GM11168 (cell line): ENCODE data around the gene ZC3HAV1.
"Not testable (repeated sequence)": the region's sequence is repeated elsewhere in the genome, so short reads cannot be mapped to it uniquely, and the experiment has no call there.

Experiments
- in situ Hi-C: fragments of 300-500 bp; cut with MboI; formaldehyde crosslinking; loops from one replicate; pipeline ENCODE4 v1.12.0; 2022; ENCODE audit warnings: low sequenced_read_pairs; ENCODE audit not compliant: unreplicated experiment

Gene ZC3HAV1

DNA sequence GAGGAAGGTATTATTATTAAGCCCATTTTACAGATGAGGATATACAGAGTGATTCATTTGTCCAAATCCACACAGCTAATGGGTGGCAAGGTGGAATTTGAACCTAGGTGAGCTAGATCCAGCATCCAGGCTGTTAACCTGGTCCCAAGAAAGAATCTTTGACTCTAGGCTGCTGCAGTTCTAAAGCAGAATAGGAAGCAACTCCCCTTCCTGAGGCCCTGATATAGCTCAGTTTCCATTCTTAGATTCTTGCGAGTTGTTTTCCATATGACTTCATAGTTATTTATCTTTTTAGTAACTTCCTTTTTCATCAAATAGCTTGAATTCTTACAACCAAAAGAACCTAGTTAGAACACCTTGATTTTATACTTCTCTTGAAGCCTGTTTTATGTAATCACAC is 49.6 kb downstream of the ZC3HAV1 start:
- in situ Hi-C loops = no loop called here

DNA sequence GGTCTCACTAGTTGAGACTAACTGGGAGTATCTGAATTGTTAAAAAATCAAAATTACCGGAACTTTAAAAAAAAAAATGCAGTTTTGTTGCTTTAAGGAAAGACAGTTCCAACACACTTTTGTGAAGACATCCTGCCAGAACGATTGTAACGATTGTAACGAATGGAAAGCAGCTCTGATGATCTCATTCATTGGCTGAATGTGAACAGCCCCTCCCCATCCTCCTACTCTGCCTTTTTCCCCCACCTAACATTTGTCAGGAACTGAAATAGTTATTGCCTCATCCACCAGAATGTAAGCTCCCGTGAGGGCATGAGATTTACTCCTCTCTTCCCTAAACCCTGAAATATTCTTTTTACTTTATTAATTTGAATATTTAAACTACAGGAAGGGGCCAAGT is 50.6 kb downstream of the ZC3HAV1 start:
- in situ Hi-C loops = no loop called here

DNA sequence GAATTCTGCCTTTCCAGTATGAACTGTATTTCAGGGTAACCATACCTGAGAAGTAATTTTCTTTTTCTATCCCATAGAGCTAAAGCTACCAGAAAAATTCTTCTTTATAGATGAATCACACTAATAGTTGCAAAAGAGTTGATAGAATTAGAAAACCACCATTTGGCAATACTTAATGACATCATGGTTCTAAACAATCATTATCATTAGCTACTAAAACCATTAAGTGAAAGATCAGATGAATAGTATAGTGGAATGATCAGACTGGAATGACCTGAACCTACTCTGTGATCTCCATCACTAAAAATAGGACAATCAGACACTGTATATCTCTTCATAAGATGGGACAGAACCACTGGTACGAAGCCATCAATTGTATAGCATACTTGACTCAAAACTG is 53.8 kb downstream of the ZC3HAV1 start:
- in situ Hi-C loops = no loop called here

DNA sequence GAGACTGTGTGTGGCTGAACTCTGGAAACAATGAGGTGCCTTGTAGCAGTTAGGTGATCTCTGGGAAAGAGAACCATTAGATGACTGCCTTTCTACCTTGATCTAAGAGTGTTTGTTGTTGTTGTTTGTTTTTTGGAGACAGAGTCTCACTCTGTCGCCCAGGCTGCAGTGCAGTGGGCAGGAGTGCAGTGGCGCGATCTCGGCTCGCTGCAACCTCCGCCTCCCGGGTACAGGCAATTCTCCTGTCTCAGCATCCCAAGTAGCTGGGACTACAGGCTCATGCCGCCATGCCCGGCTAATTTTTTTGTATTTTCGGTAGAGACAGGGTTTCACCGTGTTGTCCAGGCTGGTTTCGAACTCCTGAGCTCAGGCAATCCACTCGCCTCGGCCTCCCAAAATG is 54.9 kb downstream of the ZC3HAV1 start:
- in situ Hi-C loops = not testable (repeated sequence)

DNA sequence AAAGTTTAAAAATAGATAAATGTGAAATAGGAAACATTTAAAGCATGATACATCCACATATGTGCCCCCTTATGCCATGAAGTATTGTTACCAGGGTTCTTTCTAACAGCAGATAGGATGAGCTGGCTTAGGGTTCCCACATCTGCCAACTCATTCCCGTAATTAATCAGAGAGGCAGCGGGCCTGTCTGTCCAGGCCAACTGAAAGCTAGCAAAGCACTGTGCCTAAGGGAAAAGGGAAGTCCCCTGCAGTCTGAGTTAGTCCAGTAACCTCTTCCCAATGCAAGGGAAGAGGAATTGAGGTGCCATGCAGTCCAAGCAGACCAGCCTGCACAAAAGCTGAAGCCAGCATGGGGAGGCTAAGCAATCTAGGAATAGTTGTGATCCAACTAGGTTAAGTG is 55.4 kb downstream of the ZC3HAV1 start:
- in situ Hi-C loops = no loop called here

DNA sequence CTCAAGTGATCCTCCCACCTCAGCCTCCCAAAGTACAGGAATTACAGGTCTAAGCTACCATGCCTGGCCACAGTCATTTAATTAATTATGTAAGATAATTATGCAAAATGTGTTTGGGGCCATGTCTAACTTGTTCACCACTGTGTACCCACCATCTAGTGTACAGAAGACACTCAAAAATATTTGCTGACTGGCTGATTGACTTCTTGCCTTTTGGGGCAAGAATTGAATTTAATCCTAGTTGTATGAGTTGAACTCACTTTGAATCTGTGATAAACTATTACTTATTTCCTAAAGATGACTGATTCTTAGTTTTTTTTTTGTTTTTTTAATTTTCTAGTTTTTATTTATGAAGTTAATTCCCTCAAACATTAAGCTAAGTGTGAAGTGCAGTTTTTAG is 57.9 kb downstream of the ZC3HAV1 start:
- in situ Hi-C loops = no loop called here

DNA sequence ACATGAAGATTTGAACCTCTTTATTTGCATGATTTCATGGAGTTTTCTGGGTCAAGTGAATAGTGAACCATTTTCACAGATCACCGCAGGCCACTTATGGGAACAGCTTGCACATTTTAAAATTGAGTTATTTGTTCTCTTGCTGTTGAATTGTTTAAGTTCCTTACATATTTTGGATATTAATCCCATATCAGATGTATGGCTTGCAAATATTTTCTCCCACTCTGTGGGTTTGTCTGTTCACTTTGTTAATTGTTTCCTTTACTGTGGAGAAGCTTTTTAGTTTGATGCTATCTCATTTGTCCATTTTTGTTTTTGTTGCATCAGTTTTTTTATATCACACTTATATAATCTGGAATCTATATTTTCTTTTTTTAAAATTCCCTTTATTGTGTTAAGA is 59.6 kb downstream of the ZC3HAV1 start:
- in situ Hi-C loops = no loop called here

DNA sequence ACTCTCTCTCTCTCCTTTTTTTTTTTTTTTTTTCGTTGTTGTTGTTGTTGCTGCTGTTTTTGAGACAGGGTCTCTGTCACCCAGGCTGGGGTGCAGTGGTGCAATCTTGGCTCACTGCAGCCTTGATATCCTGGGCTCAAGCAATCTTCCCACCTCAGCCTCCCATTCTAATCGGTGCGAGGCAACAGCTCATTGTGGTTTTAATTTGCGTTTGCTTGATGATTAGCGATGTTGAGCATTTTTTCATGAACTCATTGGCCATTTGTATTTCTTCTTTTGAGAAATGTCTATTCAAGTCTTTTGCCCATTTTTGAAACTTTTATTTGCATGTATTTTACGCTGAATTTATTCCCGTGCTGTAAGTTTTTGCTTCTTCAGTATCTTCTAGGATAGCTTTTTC is 60.4 kb downstream of the ZC3HAV1 start:
- in situ Hi-C loops = no loop called here

DNA sequence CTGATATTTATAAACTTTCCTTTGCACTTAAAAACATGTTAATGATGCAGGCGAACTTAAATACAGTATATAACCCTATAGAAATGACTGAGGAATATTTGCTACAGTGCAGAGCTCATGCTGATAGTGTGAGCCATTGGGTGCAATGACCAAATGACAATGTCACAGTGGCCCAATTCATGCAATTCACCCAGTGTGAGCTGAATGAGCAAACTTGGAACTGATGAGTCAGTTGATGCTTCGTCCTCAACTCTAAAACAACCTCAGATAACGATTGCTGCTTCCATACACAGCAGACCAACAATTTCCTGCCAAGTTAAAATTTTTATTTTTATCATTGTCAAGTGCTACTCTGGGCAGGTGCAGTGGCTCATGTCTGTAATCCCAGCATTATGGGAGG is 61.5 kb downstream of the ZC3HAV1 start:
- in situ Hi-C loops = no loop called here

DNA sequence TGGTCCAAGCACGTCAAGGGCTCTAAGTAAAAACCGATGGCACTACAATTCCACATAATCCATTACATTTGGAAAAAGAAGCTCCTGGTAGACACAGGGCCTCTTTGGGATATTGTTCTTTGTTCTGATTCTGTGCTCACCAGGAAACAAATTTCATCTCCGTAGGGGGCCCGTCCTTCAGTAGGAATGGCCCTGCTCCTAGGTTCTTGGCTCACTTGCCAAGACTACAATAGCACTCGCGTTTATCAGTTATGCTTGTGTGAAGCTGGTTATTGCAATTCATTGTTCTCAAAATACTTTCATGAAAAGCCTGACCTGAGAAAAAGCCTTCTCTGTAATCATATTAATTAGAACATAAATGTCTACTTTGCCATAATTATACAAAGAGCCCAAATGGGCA is 63.4 kb downstream of the ZC3HAV1 start:
- in situ Hi-C loops = no loop called here

DNA sequence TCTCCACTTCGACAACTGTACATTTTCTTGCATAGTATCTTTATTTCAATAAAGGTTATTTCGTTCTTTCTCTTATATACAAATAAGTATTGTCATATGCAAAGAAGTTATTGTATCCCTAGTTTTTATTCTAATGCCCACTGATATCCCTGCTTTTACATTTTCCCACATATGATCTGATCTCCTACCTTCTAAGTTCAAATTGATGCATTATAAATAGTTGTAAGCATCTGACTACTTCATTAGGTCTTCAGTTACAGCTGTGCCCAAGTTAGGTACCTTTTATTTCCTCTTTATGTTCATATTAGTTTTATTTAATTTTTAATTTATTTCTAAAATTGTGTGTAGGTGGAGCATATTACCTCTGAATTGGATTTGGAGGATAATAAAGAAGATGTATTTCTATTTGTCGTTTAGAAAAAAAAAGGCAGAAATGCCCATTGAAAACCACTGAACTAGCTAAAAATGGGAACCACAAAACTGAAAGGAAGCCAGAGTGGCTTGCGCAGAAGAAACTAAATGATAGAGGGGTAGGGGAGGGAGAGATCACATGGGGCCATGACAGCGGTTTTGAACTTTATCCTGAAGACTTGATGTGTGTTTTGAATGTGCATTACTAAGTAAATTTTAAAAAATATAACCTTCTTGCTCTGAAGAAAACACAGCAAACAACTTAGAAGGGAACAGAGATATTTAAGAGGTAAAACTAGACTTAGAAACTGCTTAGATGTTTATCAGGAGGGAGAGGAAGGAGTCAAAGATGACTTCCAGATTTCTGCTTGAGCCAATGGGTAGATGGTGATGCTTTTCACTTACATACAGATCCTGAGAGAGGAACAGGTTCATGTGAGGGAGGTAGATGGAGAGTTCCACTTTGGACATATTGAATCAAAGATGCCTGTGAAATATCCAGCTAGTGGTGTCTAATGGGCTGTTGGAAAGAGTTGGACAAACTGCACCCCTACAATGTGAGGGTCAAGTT is 64.4 kb downstream of the ZC3HAV1 start:
- in situ Hi-C loops = no loop called here

DNA sequence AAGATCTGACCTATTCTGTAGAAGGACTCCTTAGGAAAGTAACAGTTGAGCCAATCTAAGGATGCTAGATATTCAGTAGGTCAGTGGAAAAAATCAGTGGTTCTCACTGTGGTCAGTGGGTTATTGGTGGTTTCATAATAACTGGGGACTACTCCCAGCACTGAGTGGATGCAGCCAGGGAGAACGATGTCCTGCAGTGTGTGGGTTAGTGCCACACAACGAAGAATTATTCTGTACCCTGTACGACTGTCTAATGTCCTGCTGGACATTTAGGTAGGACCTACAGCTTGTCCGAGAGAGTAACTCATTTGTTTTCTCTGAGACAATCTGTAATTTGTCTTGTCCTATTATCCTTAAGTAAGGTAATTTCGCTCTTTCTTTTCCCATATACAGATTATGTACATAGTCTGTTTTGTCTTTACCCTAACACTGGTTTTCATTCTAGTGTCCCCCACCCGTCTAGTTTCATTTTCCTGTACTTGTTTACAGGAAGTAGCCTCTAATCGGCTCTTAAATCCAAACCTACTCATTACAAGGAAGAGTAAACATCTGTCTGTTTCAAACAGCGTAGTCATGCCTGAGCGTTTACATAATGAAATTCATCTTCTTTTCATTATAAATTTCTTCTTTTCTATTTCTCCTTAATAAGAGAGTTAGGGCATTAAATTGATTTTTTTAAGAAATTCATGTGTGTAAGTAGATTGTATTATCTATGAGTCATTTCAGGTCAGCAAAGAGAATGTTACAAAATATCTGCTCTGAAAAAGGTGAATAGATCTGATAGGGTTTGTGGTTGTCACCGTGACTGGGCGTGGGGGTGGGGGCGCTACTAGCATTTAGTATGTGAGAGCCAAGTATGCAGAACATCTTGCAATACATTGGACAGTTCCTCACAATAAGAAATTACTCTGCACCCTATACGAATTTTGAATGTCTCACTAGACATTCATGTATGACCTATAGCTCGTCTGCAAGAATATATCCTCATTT is 65.4 kb downstream of the ZC3HAV1 start:
- in situ Hi-C loops = no loop called here

DNA sequence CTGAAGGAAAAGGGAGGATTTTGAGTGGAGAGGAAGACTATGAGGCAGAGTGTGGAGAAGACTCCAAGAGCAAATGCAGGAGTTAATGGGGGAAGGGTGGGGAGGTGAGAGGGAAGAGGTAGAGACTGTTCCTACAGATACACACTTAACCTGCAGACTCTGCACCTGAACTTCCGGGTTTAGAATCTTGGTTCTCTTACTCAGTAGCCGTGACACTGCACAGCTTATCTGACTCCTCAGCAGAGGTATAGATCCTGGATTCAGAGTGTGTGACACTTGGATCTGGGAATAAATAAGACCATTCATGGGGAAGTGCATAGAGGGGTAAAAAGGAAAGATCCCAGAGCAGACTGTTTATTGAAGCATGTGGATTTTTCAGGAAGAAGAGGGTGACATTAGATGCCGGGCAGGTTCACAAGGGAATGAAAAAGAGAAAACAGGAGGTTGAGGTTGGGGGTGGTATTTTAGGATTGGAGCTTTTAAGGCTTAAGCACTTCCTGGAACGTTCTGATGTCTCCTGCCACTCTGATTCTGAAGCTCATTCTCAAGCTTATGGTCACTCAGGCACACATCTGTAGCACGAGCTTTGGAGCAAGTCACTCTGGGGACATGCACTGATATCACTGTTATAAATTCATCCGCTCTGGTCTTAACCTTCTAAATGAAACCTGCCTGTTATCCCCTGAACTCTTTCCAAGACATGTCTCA is 68.0 kb downstream of the ZC3HAV1 start:
- in situ Hi-C loops = no loop called here

DNA sequence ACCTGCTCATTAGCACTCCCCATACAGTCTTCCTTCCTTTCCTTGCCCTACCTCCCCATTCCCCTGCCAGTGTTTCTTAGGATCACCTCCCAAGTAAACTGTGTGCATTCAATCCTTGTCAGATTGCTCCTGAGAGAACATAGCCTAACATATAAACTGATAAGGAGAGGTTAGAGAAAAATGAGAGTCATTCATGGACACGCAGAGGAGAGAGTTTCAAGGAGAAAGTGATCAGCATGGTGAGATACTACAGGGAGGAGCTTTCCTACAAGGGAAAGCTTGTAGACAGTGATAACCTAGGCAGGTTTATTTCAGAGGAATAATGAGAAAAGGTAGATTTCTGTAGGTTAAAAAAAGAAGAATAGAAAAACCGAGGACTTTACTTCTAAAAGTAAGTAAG is 70.8 kb downstream of the ZC3HAV1 start:
- in situ Hi-C loops = no loop called here

DNA sequence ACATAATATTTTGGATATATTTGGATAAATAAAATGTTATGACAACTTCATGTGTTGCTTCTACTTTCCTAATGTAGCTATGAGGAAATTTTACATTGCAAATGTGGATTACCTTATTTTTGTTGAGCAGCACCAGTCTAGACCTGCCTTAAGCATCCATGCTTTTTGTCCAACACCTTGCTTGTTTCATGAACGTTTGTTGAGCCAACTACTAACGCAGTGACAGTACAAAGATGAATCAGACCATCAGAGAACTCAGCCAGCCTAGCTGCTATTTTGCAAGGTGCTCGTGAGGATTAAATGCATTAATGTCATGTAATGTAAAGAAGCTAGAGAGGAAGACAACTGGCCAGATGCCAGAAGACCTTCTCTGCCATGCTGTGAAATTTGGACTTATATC is 72.6 kb downstream of the ZC3HAV1 start:
- in situ Hi-C loops = no loop called here

DNA sequence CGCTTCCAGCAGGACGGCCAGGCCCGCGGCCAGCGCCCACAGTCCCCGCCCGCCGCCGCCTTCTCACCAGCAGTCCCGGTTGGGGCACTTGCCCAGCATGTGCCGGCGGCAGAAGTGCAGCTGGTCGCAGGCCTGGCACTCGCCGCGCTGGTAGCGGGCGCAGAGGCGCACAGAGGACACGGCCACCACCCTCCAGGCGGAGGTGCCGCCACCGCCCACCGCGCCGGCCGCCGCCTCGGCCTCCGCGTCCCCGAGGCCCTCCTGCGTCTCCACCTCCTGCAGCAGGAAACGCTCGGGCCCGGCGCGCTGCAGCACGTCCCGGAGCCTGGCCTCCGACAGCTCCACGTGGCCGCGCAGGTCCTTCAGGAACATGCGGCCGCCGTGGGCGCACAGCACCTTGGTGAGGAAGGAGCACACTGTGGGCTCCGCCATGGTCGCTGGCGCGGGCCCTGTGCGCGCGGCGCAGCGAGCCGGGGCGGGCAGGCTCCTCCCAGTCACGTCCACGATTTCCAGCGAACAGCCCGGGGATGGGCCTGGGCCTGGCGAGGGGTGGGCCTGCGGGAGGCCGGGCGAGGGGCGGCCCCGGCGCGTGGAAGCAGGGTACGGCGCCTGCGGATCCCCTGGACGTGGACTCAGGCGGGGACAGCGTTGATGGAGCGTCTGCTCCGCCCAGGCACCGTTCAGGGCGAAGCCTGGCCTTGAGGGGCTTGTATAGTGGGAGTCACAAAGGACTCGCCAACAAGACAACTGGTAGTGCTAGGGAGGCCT is 73.8 kb downstream of the ZC3HAV1 start, which contains the start of gene ZC3HAV1L:
Gene ZC3HAV1L (minus strand): TSS at position 457 of the 768 bp plus-strand sequence. CDS start 25 bp downstream, at position 432.
- in situ Hi-C loops = no loop called here

DNA sequence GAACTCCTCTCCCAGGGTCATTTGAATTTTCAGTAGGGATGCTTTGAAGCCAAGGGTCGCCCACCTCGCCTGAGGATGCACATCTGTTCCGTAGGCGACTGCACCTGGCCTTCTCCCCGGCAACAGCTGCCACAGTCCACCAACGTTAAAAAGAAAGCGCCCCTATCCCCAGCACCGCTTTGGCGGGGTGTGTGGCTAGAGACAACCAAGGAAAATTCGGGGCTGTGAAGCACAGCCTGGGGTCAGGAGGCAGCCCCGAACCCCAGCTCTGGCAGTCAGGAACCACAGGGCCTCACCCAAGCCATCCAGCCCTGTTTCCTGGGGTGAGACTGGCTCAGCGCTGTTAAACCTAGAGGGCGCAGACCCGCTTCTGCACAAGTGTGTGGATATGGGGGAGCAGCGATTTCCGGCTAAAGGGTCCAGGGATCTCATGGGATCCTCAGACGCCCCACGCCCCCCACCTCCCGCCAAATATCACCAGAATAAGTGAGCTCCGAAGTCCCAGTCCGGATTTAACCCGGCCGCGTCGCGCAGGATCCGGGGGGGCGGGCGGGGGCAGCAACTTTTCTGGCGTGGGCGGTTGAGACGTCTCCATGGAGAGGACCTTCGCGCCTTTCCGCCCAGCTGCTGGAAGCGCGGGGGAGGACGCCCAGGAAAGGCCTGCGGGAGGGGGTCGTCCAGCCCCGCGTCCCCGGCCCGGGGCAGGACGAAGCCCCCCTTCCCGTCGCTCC is 74.5 kb downstream of the ZC3HAV1 start:
- in situ Hi-C loops = no loop called here

DNA sequence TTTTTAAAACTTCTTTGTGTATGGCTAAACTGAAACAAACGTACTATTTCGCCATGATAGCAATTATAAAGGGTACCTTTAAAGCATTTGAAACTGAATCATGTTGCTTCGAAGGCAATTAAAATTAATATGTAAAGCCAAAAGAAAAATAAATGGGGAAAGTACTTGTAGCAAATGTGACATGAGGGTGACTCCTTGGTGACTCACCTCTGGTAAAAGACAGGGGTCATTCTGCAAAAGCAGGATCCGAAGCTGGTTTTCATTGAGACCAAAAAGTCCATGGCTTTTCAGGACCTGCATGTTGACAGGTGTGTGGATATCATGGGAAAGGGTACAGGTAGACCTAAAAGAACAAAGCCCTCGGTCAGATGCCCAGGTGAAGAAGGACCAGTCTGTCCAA is 75.2 kb downstream of the ZC3HAV1 start:
- in situ Hi-C loops = no loop called here
